Upper lobe of left lung (tissue), 6 donors: ENCODE results near the gene MACROH2A2. TPM values are rescaled to one million over a fixed set of nuclear protein-coding genes. Genes with fewer than 3 reads are reported as not detected.

Experiments
- ATAC-seq, 2 donors: fragments of 200-7000 bp; cut with Tn5 transposase; one replicate each; pipeline ENCODE4 v1.9.1; 2022; ENCODE audit warnings: mild to moderate bottlenecking in 2 of 2, moderate library complexity in 2 of 2; ENCODE audit not compliant: low FRiP score in 2 of 2
- DNase-seq, 2 donors: peaks; one replicate each; pipeline ENCODE4 v3.0.0-alpha.2; 2019 to 2020
- H3K27ac ChIP-seq, 4 donors: fragments of 200-600 bp; sonication (generic); one replicate each; pipeline ENCODE4 v1.5.1; 2016 to 2019
- H3K27me3 ChIP-seq, 4 donors: fragments of 200-600 bp; sonication (generic); one replicate each; pipeline ENCODE4 v1.5.1; 2017 to 2019
- H3K36me3 ChIP-seq, 4 donors: fragments of 200-600 bp; sonication (generic); one replicate each; pipeline ENCODE4 v1.5.1; 2016 to 2019
- H3K4me1 ChIP-seq, 4 donors: fragments of 200-600 bp; sonication (generic); one replicate each; pipeline ENCODE4 v1.5.1; 2018 to 2019
- H3K4me3 ChIP-seq, 4 donors: fragments of 200-600 bp; sonication (generic); one replicate each; pipeline ENCODE4 v1.5.1; 2017 to 2019; ENCODE audit warnings: mild to moderate bottlenecking in 2 of 4, moderate library complexity in 1 of 4
- H3K9me3 ChIP-seq, 4 donors: fragments of 200-600 bp; sonication (generic); one replicate each; pipeline ENCODE4 v1.5.1; 2018 to 2019
- EP300 ChIP-seq, 4 donors: sonication (generic); formaldehyde crosslinking; IDR thresholded peaks; one replicate each; pipeline ENCODE4 v1.5.1; 2017; ENCODE audit warnings: antibody characterized with exemption in 4 of 4, control low read depth in 2 of 4
- POLR2A ChIP-seq, 4 donors: fragments of 450-650 bp; IDR thresholded peaks; one replicate each; pipeline ENCODE4 v1.5.1; 2016 to 2017; ENCODE audit warnings: antibody characterized with exemption in 4 of 4, mild to moderate bottlenecking in 2 of 4
- POLR2AphosphoS5 ChIP-seq, 2 donors: sonication (generic); formaldehyde crosslinking; IDR thresholded peaks; one replicate each; pipeline ENCODE4 v1.5.1; 2017; ENCODE audit warnings: antibody characterized with exemption in 2 of 2
- WGBS, 2 donors: methylation state at CpG; one replicate each; pipeline ENCODE4 v1.1.5; 2017 to 2018; 5-methylcytosine and 5-hydroxymethylcytosine counted together
- total RNA-seq, 6 donors: library from RNA; depleted of rRNA in 4 of 6; stranded (reverse); fragments of >200 nt in 4 of 6; gene quantifications; one replicate each; pipeline versions ENCODE4 v1.1.0 to v1.2.1, GENCODE V29; 2016 to 2021
- TF ChIP-seq, protein P1 (sequence below), 6 experiments: fragments of 450-650 bp in 4 of 6; fragments of 200-600 bp in 2 of 6; sonication (generic) in 2 of 6; IDR thresholded peaks; one replicate each; pipeline ENCODE4 v1.5.1; 2016 to 2019; ENCODE audit warnings: antibody characterized with exemption in 6 of 6
- donor health status: DM: no; HTN: no; CAD: no; lungs with moderate emphysema.
- donor health status: DM: no; HTN: yes; CAD: no; lungs with severe emphysema.

The MACROH2A2 gene
- total RNA-seq, 6 donors from 2014 or later = 5.2 to 10.9 (median 7.1) TPM

DNA sequence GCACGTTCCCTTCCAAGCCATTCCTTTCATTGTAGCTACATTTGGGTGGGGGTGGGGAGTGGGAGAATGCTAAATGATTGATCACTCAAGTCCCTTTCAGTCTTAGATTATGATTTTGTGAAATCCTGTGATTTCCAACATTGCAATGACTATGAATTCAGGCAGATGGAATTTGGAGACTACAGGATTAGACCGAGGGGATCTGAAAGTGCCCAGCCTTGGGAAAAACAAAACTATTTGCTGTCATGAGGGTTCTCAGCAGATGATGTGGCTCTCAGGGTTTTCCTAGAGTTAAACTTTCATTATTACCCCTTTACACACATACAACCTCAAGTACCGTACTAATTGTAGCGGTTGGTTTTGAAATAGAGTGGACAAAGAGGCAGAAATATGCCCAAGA is 4.7 kb downstream of the MACROH2A2 start:
- no peak for ATAC-seq
- Histone ChIP-seq H3K9me3 (no peaks in the 10 kb centered on the region), H3K36me3 (no peaks in the 10 kb centered on the region), H3K27me3 (peaks cover 0 to 11% (median 3%) of the 10 kb centered on the region in 4 donors), H3K4me1 (peaks cover 0 to 22% (median 6%) of the 10 kb centered on the region in 4 donors), H3K4me3 (no peak overlapping the region), H3K27ac (no peak overlapping the region)
- 74 to 78% methylated on average over 4 of the region's 4 CpGs for WGBS, 2 donors
- TF ChIP-seq POLR2A (IDR thresholded peaks at IDR 0.05) = no peak
- TF ChIP-seq, protein P1, sequence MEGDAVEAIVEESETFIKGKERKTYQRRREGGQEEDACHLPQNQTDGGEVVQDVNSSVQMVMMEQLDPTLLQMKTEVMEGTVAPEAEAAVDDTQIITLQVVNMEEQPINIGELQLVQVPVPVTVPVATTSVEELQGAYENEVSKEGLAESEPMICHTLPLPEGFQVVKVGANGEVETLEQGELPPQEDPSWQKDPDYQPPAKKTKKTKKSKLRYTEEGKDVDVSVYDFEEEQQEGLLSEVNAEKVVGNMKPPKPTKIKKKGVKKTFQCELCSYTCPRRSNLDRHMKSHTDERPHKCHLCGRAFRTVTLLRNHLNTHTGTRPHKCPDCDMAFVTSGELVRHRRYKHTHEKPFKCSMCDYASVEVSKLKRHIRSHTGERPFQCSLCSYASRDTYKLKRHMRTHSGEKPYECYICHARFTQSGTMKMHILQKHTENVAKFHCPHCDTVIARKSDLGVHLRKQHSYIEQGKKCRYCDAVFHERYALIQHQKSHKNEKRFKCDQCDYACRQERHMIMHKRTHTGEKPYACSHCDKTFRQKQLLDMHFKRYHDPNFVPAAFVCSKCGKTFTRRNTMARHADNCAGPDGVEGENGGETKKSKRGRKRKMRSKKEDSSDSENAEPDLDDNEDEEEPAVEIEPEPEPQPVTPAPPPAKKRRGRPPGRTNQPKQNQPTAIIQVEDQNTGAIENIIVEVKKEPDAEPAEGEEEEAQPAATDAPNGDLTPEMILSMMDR (IDR thresholded peaks at IDR 0.05) = no peak
- TF ChIP-seq EP300 (IDR thresholded peaks at IDR 0.05) = no peak
- no peak for TF ChIP-seq POLR2AphosphoS5 (IDR thresholded peaks at IDR 0.05)
- no peak for DNase-seq

DNA sequence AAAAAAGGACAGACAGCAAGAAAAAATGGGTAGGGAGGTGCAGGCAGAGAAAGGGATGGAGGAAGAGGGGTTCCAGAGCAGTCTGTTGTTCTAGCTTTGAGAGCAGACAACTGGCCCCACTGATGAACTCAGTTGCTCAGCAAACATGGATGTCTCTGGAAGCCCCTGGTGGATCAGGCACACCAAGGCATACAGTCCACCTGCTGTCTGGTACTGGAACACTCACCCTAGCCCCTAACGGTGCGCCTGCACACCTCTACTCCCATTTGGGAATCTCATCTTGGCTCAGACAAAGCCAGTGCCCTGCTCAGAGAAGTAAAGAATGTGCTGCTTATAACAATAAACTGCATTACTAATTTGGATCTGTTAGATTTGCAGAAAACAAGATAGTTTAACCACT is 7.7 kb downstream of the MACROH2A2 start:
- no peak overlapping the region for H3K27ac ChIP-seq
- no peak overlapping the region for H3K4me3 ChIP-seq
- TF ChIP-seq POLR2AphosphoS5 (IDR thresholded peaks at IDR 0.05) (no peak), EP300 (IDR thresholded peaks at IDR 0.05) (no peak), POLR2A (IDR thresholded peaks at IDR 0.05) (no peak)
- TF ChIP-seq, protein P1 (IDR thresholded peaks at IDR 0.05) = no peak
- H3K9me3 ChIP-seq = no peaks in the 10 kb centered on the region
- ATAC-seq = no peak
- DNase-seq = no peak
- no peaks in the 10 kb centered on the region for H3K36me3 ChIP-seq
- H3K27me3 ChIP-seq = no peaks in the 10 kb centered on the region
- WGBS, 2 donors = 98 to 100% methylated on average over 2 of the region's 2 CpGs
- no peaks in the 10 kb centered on the region for H3K4me1 ChIP-seq

DNA sequence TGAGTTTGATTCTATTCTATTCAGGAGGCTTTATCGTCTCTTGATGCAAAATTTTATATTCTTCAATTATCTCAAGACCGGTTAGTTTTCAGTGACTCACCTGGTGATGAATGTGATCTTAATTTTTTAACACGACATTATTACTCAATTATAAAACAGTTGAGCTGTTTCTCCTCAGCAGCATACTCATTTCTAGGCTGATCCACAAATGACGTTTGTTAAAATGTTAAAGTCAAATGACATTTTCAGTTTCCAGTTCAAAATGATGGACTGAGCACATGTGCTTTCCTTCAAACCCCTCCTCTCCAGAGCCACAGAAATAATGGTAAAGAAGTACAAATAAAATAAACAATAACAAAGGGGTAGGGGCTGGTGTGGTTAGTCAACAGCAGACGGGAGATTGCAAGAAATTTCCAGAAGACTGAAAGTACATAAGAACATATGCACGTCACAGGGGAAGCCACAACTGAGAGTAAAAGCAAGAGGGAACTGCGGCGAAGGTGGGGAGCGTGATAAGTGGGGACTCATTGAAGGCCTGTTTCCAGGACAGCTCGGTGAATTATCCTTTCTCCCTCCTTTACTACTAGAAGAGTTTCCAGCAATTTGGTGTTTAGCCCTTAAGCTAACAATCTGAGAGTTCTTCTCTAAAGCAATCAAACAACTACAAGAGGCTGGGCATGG is 10.9 kb downstream of the MACROH2A2 start:
- 65 to 81% methylated on average over 10 of the region's 10 CpGs for WGBS, 2 donors
- no peaks in the 10 kb centered on the region for H3K9me3 ChIP-seq
- no peaks in the 10 kb centered on the region for H3K27me3 ChIP-seq
- H3K36me3 ChIP-seq = no peaks in the 10 kb centered on the region
- no peak overlapping the region for H3K4me3 ChIP-seq
- TF ChIP-seq POLR2A (IDR thresholded peaks at IDR 0.05) (no peak), EP300 (IDR thresholded peaks at IDR 0.05) (no peak), POLR2AphosphoS5 (IDR thresholded peaks at IDR 0.05) (no peak)
- TF ChIP-seq, protein P1 (IDR thresholded peaks at IDR 0.05) = no peak
- no peak overlapping the region for H3K27ac ChIP-seq
- DNase-seq (no peak), ATAC-seq (no peak)
- H3K4me1 ChIP-seq = no peaks in the 10 kb centered on the region

DNA sequence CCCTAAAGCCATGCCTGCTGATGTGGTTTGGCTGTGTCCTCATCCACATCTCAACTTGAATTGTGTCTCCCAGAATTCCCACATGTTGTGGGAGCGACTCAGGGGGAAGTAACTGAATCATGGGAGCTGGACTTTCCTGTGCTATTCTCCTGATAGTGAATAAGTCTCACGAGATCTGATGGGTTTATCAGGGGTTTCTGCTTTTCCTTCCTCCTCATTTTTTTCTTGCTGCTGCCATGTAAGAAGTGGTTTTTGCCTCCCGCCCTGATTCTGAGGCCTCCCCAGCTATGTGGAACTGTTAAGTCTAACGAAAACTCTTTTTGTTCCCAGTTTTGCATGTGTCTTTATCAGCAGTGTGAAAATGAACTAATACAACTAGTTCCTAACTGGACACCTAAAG is 11.8 kb downstream of the MACROH2A2 start:
- Histone ChIP-seq H3K9me3 (no peaks in the 10 kb centered on the region), H3K27me3 (no peaks in the 10 kb centered on the region), H3K36me3 (no peaks in the 10 kb centered on the region), H3K4me3 (no peak overlapping the region), H3K27ac (no peak overlapping the region), H3K4me1 (no peaks in the 10 kb centered on the region)
- 75 to 85% methylated on average over 4 of the region's 4 CpGs for WGBS, 2 donors
- TF ChIP-seq EP300 (IDR thresholded peaks at IDR 0.05) = no peak
- TF ChIP-seq, protein P1 (IDR thresholded peaks at IDR 0.05) = no peak
- no peak for TF ChIP-seq POLR2A (IDR thresholded peaks at IDR 0.05)
- TF ChIP-seq POLR2AphosphoS5 (IDR thresholded peaks at IDR 0.05) = no peak
- DNase-seq (no peak), ATAC-seq (no peak)

DNA sequence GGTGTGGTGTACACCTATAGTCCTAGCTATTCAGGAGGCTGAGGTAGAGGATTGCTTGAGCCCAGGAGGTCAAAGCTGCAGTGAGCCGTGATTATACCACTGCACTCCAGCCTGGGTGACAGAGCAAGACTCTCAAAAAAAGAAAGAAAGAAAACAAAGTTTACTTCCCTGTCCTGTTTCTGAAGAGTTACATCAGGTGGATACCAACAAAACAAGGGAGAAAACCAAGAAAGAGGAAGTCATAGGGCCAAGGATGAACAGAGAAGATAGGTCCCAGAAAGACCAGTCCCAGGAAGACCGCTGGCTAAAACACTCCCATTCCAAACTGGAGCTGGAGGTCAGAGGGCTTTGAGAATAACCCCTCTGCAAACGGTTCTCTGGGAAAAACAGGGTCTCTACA is 13.5 kb downstream of the MACROH2A2 start:
- Histone ChIP-seq H3K36me3 (no peaks in the 10 kb centered on the region), H3K27ac (no peak overlapping the region), H3K4me3 (no peak overlapping the region), H3K4me1 (no peaks in the 10 kb centered on the region), H3K27me3 (no peaks in the 10 kb centered on the region), H3K9me3 (no peaks in the 10 kb centered on the region)
- ATAC-seq (no peak), DNase-seq (no peak)
- WGBS, 2 donors = 82 to 86% methylated on average over 3 of the region's 3 CpGs
- TF ChIP-seq POLR2A (IDR thresholded peaks at IDR 0.05) (no peak), EP300 (IDR thresholded peaks at IDR 0.05) (no peak), POLR2AphosphoS5 (IDR thresholded peaks at IDR 0.05) (no peak)
- TF ChIP-seq, protein P1 (IDR thresholded peaks at IDR 0.05) = no peak
